GM12891 (cell line): Measurements from ENCODE around the gene AGMAT.

Source experiments
- POLR2A ChIP-seq: IDR thresholded peaks from 2 replicates; pipeline ENCODE4 v1.6.1; 2011; ENCODE audit warnings: low read depth, low read length, control low read depth
- POLR2AphosphoS5 ChIP-seq: IDR thresholded peaks from 2 replicates; pipeline ENCODE4 v1.6.1; 2011; ENCODE audit warnings: low read depth, low read length, control low read depth
- SPI1 ChIP-seq: IDR thresholded peaks from 2 replicates; pipeline ENCODE4 v1.6.1; 2011; ENCODE audit warnings: low read depth, low read length, control low read depth
- TAF1 ChIP-seq: IDR thresholded peaks from 2 replicates; pipeline ENCODE4 v1.6.1; 2011; ENCODE audit warnings: low read depth, low read length, control low read depth

DNA sequence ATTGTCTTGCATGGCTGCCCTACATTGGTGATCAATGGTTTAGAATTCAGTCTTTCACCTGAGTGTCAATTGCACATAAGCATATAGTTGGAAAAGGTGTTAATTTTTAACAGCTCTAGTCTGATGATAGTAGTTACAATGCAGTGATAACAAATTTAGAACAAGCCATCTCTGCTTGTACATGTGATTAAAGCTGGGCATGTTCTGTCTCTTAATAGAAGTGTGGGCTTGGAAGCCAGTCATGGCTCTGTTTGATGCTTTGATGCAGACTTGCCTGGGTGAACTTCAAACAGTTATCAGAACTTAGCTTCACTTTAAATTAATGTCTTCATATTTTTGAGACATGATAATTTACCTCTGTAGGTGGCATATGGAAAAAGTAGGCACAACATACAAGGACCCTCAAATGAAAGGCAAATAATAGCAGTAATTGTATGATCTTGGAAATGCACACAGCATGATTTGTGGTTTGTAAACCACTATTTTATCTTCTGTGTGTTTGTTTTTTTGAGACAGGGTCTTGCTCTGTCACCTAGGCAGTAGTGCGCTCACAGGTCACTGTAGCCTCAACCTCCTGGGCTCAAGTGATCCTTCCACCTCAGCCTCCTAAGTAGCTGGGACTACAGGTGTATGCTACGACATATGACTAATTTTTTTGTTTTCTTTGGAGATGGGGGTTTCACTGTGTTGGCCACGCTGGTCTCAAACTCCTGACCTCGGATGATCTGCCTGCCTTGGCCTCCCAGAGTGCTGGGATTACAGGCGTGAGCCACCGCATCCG is 36.2 kb upstream of the AGMAT start:
- TF ChIP-seq POLR2A: no peak
- TF ChIP-seq TAF1: no peak
- no peak for TF ChIP-seq POLR2AphosphoS5
- TF ChIP-seq SPI1: no peak
